MM.1S (cell line): Measurements from ENCODE around the gene MRPL37.

Experiments
- DNase-seq: peaks from one replicate; pipeline ENCODE4 v3.0.0-alpha.2; 2015
- H2AFZ ChIP-seq: fragments of 300-600 bp; sonication (generic); 2 replicates; pipeline ENCODE4 v1.6.0; 2016; ENCODE audit warnings: antibody characterized with exemption, low read length
- H3F3A ChIP-seq: fragments of 300-600 bp; sonication (generic); 2 replicates; pipeline ENCODE4 v1.6.1; 2016; ENCODE audit warnings: mild to moderate bottlenecking, antibody characterized with exemption, low read length, moderate library complexity, mixed read lengths; ENCODE audit not compliant: insufficient read depth
- H3K27ac ChIP-seq: fragments of 300-600 bp; sonication (generic); 2 replicates; pipeline ENCODE4 v1.5.1; 2016; ENCODE audit warnings: mild to moderate bottlenecking, low read length
- H3K27me3 ChIP-seq: fragments of 300-600 bp; sonication (generic); replicated peaks from 2 replicates; pipeline ENCODE4 v1.6.0; 2016; ENCODE audit warnings: low read length; ENCODE audit not compliant: insufficient read depth
- H3K36me3 ChIP-seq: fragments of 300-600 bp; sonication (generic); replicated peaks from 2 replicates; pipeline ENCODE4 v1.6.1; 2016; ENCODE audit warnings: mild to moderate bottlenecking, low read length, mixed read lengths; ENCODE audit not compliant: insufficient read depth
- H3K4me1 ChIP-seq: fragments of 300-600 bp; sonication (generic); 2 replicates; pipeline ENCODE4 v1.6.1; 2016; ENCODE audit warnings: low read length, mixed read lengths
- H3K4me2 ChIP-seq: fragments of 300-600 bp; sonication (generic); 2 replicates; pipeline ENCODE4 v1.6.0; 2016; ENCODE audit warnings: low read depth, low read length
- H3K4me3 ChIP-seq: fragments of 300-600 bp; sonication (generic); 2 replicates; pipeline ENCODE4 v1.5.1; 2016; ENCODE audit warnings: low read length, mixed read lengths
- H3K79me2 ChIP-seq: fragments of 300-600 bp; sonication (generic); 2 replicates; pipeline ENCODE4 v1.6.1; 2016; ENCODE audit warnings: mixed run types, low read length, mixed read lengths
- H3K9ac ChIP-seq: fragments of 300-600 bp; sonication (generic); 2 replicates; pipeline ENCODE4 v1.6.1; 2016; ENCODE audit warnings: low read length, mixed read lengths
- H3K9me2 ChIP-seq: fragments of 300-600 bp; sonication (generic); replicated peaks from 2 replicates; pipeline ENCODE4 v1.6.1; 2016; ENCODE audit warnings: mild to moderate bottlenecking, low read length, mixed read lengths; ENCODE audit not compliant: insufficient read depth
- H3K9me3 ChIP-seq: fragments of 300-600 bp; sonication (generic); replicated peaks from 2 replicates; pipeline ENCODE4 v1.6.1; 2016; ENCODE audit warnings: mild to moderate bottlenecking, low read length, mixed read lengths; ENCODE audit not compliant: insufficient read depth
- H4K20me1 ChIP-seq: fragments of 300-600 bp; sonication (generic); 2 replicates; pipeline ENCODE4 v1.6.1; 2016; ENCODE audit warnings: mild to moderate bottlenecking, low read length, moderate library complexity, mixed read lengths; ENCODE audit not compliant: insufficient read depth
- EZH2 ChIP-seq: fragments of 300-600 bp; sonication (generic); optimal IDR thresholded peaks from 2 replicates; pipeline ENCODE3; 2017; ENCODE audit warnings: low read depth, mild to moderate bottlenecking, antibody characterized with exemption, low read length, mixed read lengths
- EZH2phosphoT487 ChIP-seq: fragments of 300-600 bp; sonication (generic); IDR thresholded peaks from 2 replicates; pipeline ENCODE4 v1.6.1; 2018; ENCODE audit warnings: antibody characterized with exemption, low read length
- TF ChIP-seq, protein P1 (sequence below): fragments of 300-600 bp; sonication (generic); IDR thresholded peaks from 2 replicates; pipeline ENCODE4 v1.5.1; 2016; ENCODE audit warnings: antibody characterized with exemption, low read length, mixed read lengths

Gene MRPL37

DNA sequence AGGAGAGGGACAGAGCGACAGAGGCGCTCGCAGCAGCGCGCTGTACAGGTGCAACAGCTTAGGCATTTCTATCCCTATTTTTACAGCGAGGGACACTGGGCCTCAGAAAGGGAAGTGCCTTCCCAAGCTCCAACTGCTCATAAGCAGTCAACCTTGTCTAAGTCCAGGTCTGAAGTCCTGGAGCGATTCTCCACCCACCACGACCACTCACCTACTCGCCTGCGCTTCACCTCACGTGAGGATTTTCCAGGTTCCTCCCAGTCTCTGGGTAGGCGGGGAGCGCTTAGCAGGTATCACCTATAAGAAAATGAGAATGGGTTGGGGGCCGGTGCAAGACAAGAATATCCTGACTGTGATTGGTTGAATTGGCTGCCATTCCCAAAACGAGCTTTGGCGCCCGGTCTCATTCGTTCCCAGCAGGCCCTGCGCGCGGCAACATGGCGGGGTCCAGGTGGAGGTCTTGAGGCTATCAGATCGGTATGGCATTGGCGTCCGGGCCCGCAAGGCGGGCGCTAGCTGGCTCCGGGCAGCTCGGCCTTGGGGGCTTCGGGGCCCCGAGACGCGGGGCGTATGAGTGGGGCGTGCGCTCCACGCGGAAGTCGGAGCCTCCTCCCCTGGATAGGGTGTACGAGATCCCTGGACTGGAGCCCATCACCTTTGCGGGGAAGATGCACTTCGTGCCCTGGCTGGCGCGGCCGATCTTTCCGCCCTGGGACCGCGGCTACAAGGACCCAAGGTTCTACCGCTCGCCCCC is at the start of gene MRPL37, which contains the start of gene CYB5RL:
MRPL37 (plus strand) TSS at position 403 of the 754 bp plus-strand sequence; CDS start at position 480, 77 bp downstream.
CYB5RL (minus strand) TSS at position 266 of the 754 bp plus-strand sequence. CDS start 4,414 bp downstream, outside the sequence.
- H3K9me3 ChIP-seq, result no peaks in the 10 kb centered on the region
- H3K79me2 ChIP-seq, result peaks cover 61% of the 10 kb centered on the region
- peak; percentile 98 for DNase-seq
- peak within 1 kb of the TSS; percentile 49; the same call in 1 of the 2 replicates for H3K27ac ChIP-seq
- no peaks in the 10 kb centered on the region for H3F3A ChIP-seq
- H3K9ac ChIP-seq, result peak within 1 kb of the TSS; percentile 97
- H3K4me3 ChIP-seq, result peak within 1 kb of the TSS; percentile 97
- no peaks in the 10 kb centered on the region for H4K20me1 ChIP-seq
- H2AFZ ChIP-seq, result peak within 1 kb of the TSS; percentile 88
- peaks cover 15% of the 10 kb centered on the region for H3K4me1 ChIP-seq
- H3K36me3 ChIP-seq, result 0 out of 2 replicates have a peak, but pooled peaks cover 2% of the 10 kb centered on the region
- no peak for TF ChIP-seq EZH2phosphoT487
- TF ChIP-seq, protein P1, sequence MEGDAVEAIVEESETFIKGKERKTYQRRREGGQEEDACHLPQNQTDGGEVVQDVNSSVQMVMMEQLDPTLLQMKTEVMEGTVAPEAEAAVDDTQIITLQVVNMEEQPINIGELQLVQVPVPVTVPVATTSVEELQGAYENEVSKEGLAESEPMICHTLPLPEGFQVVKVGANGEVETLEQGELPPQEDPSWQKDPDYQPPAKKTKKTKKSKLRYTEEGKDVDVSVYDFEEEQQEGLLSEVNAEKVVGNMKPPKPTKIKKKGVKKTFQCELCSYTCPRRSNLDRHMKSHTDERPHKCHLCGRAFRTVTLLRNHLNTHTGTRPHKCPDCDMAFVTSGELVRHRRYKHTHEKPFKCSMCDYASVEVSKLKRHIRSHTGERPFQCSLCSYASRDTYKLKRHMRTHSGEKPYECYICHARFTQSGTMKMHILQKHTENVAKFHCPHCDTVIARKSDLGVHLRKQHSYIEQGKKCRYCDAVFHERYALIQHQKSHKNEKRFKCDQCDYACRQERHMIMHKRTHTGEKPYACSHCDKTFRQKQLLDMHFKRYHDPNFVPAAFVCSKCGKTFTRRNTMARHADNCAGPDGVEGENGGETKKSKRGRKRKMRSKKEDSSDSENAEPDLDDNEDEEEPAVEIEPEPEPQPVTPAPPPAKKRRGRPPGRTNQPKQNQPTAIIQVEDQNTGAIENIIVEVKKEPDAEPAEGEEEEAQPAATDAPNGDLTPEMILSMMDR, result no peak
- TF ChIP-seq EZH2, result no peak
- H3K4me2 ChIP-seq, result peak within 1 kb of the TSS; percentile 84
- no peaks in the 10 kb centered on the region for H3K27me3 ChIP-seq
- H3K9me2 ChIP-seq, result no peaks in the 10 kb centered on the region

DNA sequence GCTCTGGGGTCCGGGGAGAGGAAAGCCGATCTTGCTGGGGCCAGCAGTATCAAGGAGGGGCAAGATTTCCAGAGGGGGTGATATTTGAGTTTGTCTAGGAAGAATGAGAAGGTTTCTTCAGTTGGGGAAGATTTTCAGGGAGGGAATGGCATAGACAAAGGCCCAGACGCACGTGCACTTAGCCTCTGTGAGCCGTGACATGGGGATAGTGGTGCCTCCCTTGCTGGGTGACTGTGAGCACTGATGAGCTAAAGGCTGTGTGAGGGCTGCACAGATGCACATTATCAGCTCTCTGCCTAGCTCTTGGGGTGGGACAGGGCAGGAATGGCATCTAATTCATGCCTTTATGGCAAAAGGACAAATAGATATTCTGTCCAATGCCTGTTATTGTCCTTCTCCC is 49.0 kb upstream of the MRPL37 start:
- no peak for TF ChIP-seq EZH2phosphoT487
- TF ChIP-seq EZH2, result no peak
- TF ChIP-seq, protein P1, result no peak
- Histone ChIP-seq H3K79me2 (no peaks in the 10 kb centered on the region), H3K27me3 (no peaks in the 10 kb centered on the region), H3K36me3 (no peaks in the 10 kb centered on the region), H3K4me2 (no peak overlapping the region), H3K4me1 (no peaks in the 10 kb centered on the region), H3F3A (no peaks in the 10 kb centered on the region), H3K9ac (no peak overlapping the region), H3K9me3 (no peaks in the 10 kb centered on the region), H3K9me2 (no peaks in the 10 kb centered on the region), H4K20me1 (no peaks in the 10 kb centered on the region), H3K27ac (no peak overlapping the region), H3K4me3 (no peak overlapping the region), H2AFZ (no peak overlapping the region)
- DNase-seq, result no peak

DNA sequence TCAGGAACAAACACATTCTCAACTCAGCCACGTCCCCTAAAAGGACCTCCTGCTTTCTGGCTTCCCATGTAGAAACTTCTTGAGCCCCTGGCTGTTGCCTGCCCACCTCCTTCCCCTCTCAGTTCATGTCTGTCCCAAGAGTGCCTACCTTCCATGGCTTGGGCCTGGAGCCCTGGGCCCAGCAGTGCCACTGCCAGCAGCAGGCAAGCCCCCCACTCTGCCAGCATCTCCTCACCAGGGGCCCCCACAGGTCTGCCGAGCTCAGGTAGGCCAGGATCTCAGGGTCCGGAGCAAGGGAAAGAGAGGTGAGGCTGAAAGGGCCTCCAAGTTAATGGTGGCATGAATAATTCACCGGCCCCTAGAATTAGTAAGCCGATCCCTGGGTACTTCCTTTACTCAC is 47.3 kb upstream of the MRPL37 start, which contains the start of gene CDCP2:
CDCP2 (minus strand) TSS at position 305 of the 400 bp plus-strand sequence; CDS start at position 227, 78 bp downstream.
- H3K36me3 ChIP-seq, result no peaks in the 10 kb centered on the region
- H3F3A ChIP-seq, result no peaks in the 10 kb centered on the region
- TF ChIP-seq EZH2 (no peak), EZH2phosphoT487 (no peak)
- TF ChIP-seq, protein P1, result no peak
- no peaks in the 10 kb centered on the region for H3K79me2 ChIP-seq
- no peak within 1 kb of the TSS for H3K4me3 ChIP-seq
- no peak within 1 kb of the TSS for H3K27ac ChIP-seq
- H3K4me2 ChIP-seq, result no peak within 1 kb of the TSS
- no peaks in the 10 kb centered on the region for H3K9me2 ChIP-seq
- no peaks in the 10 kb centered on the region for H4K20me1 ChIP-seq
- H3K9me3 ChIP-seq, result no peaks in the 10 kb centered on the region
- no peaks in the 10 kb centered on the region for H3K27me3 ChIP-seq
- no peak for DNase-seq
- no peak within 1 kb of the TSS for H2AFZ ChIP-seq
- no peaks in the 10 kb centered on the region for H3K4me1 ChIP-seq
- no peak within 1 kb of the TSS for H3K9ac ChIP-seq
